22Rv1 (cell line): ENCODE measurements around the gene JMJD4.

Experiments used
- H3K27ac ChIP-seq: fragments of 450-650 bp; 2 replicates; pipeline ENCODE4 v1.5.1; 2017
- ZFX ChIP-seq: fragments of 450-650 bp; IDR thresholded peaks from 2 replicates; pipeline ENCODE4 v1.6.1; 2017; ENCODE audit warnings: antibody characterized with exemption, borderline replicate concordance
- TF ChIP-seq, protein P1 (sequence below): fragments of 450-650 bp; IDR thresholded peaks from 2 replicates; pipeline ENCODE4 v1.5.1; 2017; ENCODE audit warnings: mild to moderate bottlenecking

Gene JMJD4

GRCh38 chr1:227731241-227731677 lies 3.8 kb downstream of the JMJD4 start:
- no peak for TF ChIP-seq ZFX
- TF ChIP-seq, protein P1, sequence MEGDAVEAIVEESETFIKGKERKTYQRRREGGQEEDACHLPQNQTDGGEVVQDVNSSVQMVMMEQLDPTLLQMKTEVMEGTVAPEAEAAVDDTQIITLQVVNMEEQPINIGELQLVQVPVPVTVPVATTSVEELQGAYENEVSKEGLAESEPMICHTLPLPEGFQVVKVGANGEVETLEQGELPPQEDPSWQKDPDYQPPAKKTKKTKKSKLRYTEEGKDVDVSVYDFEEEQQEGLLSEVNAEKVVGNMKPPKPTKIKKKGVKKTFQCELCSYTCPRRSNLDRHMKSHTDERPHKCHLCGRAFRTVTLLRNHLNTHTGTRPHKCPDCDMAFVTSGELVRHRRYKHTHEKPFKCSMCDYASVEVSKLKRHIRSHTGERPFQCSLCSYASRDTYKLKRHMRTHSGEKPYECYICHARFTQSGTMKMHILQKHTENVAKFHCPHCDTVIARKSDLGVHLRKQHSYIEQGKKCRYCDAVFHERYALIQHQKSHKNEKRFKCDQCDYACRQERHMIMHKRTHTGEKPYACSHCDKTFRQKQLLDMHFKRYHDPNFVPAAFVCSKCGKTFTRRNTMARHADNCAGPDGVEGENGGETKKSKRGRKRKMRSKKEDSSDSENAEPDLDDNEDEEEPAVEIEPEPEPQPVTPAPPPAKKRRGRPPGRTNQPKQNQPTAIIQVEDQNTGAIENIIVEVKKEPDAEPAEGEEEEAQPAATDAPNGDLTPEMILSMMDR: no peak
- H3K27ac ChIP-seq: peak overlapping the region; percentile 79

DNA sequence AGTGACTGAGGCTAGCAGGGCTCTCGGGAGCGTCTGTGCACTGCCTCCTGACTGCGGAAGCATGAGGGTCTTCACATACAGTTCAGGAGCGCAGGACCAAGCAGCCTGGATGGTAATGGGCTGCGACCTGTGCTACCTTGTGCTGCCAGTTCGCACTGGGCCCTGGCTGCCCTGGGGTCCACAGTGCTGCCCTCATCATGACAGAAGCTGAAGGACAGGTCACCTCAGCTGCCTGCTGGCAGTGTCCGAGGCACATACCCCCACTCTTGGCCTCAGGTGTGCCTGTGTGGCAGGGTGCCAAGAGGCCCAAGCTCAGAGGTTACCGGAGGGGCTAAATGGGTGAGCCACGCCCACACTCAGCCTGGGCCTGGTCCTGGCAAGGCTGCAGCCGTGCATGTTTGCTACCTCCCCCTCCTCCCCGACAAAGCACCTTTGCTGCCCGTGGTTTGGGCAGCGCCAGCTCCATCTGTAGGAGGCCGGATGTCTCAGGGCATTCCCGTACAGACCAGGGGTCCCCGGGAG lies 4.4 kb downstream of the JMJD4 start:
- H3K27ac ChIP-seq: peak overlapping the region; percentile 79
- TF ChIP-seq ZFX: no peak
- TF ChIP-seq, protein P1: peak; percentile 71

DNA sequence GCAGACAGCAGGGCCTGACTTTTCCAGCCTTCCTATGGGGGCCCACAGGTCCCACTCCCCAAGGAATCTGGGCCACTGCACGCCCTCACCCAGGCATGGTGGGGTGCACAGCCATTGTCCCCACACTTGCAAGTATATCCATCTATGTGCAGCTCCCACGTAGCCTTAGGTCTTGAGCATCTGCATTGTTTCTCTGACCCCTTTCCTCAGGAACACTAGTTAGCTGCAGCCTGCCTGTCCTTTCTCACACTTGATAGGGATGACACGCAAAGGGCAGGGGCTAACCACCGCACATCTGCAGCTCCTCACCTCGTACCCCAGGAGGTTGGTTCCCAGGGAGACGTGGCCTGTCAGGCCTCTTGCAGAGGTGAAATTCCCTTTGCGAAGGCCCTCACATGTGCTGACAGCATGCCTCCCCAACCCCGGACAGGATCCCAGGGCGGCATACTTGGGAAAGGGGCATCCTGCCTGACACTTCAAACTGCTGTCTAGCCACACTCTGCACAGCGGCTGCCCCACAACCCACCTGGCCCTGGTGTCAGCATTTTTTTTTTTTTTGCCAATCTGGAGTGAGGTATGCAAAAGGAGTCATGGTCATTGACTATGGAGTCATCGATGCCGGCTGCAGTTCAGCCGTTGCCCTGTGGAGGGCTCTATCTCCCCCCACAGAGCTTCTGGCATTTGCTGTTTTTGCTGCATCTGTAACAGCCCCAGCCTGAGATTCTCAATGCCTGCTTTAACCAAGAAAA lies 5.0 kb downstream of the JMJD4 start:
- TF ChIP-seq, protein P1: peak; percentile 90
- TF ChIP-seq ZFX: no peak
- H3K27ac ChIP-seq: peak overlapping the region; percentile 79

- peak overlapping the region; percentile 79 for H3K27ac ChIP-seq
- TF ChIP-seq, protein P1: no peak
- TF ChIP-seq ZFX: no peak
These were observed 5.8 kb downstream of the JMJD4 start for GRCh38 chr1:227729144-227729880.

DNA sequence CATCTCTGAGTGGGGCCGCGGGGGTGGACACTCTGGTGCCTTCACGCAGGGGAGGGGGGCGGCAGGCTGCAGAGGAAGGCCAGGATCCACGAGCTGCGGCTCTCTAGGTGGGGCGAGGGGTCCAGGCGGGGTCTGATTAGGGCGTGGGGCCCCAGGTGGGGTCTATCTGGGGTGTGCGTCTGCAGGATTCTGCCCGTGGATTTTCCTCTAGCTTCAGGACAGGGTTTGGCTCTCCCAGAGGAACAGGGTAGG lies 6.3 kb downstream of the JMJD4 start:
- peak overlapping the region; percentile 79 for H3K27ac ChIP-seq
- no peak for TF ChIP-seq ZFX
- TF ChIP-seq, protein P1: no peak

GRCh38 chr1:227728059-227728891 lies 6.8 kb downstream of the JMJD4 start:
- H3K27ac ChIP-seq: peak overlapping the region; percentile 79
- TF ChIP-seq, protein P1: peak; percentile 15; the same call in 1 of the 2 replicates
- no peak for TF ChIP-seq ZFX
